ENCODE results near the gene DDX51.

Gene DDX51

GRCh38 chr12:132182711-132183365 lies 38.7 kb upstream of the DDX51 start:
- no peak for DNase-seq (ENCODE audit: extremely low read depth, low read depth)
- TF ChIP-seq CTCF (IDR thresholded peaks at IDR 0.05; ENCODE audit: low read depth, low read length) = no peak

GRCh38 chr12:132182206-132182710 lies 38.1 kb upstream of the DDX51 start:
- DNase-seq (ENCODE audit: extremely low read depth, low read depth) = no peak
- TF ChIP-seq CTCF (IDR thresholded peaks at IDR 0.05; ENCODE audit: low read depth, low read length) = no peak

- no peak for TF ChIP-seq CTCF (IDR thresholded peaks at IDR 0.05; ENCODE audit: low read depth, low read length)
- no peak for DNase-seq (ENCODE audit: extremely low read depth, low read depth)
Measured at GRCh38 chr12:132181570-132182200, 37.6 kb upstream of the DDX51 start.

GRCh38 chr12:132180648-132181546 lies 36.8 kb upstream of the DDX51 start:
- no peak for DNase-seq (ENCODE audit: extremely low read depth, low read depth)
- no peak for TF ChIP-seq CTCF (IDR thresholded peaks at IDR 0.05; ENCODE audit: low read depth, low read length)

GRCh38 chr12:132179431-132180362 lies 35.6 kb upstream of the DDX51 start:
- no peak for TF ChIP-seq CTCF (IDR thresholded peaks at IDR 0.05; ENCODE audit: low read depth, low read length)

GRCh38 chr12:132178801-132179401 lies 34.8 kb upstream of the DDX51 start:
- DNase-seq (ENCODE audit: extremely low read depth, low read depth) = no peak
- no peak for TF ChIP-seq CTCF (IDR thresholded peaks at IDR 0.05; ENCODE audit: low read depth, low read length)

More at GRCh38 chr12:132179431-132180362, 35.6 kb upstream of the DDX51 start:
- DNase-seq (ENCODE audit: extremely low read depth, low read depth) = no peak
